Calu3 (cell line): ENCODE results near the gene SLCO2A1. TPM values are rescaled to one million over a fixed set of nuclear protein-coding genes. Genes with fewer than 3 reads are reported as not detected.

Experiments
- BruUV-seq: library from RNA; stranded (reverse); fragments of 400-500 nt; replicated peaks from 2 replicates; lab custom pipeline; 2021; lab: Mats Ljungman, UMichigan
- CTCF ChIA-PET: fragments of 300-600 bp; sonication (Branson Sonifier 250); formaldehyde crosslinking; loops from one replicate; lab custom pipeline; 2022; ENCODE audit warnings: antibody characterized with exemption; lab: Charles Lee
- DNase-seq: peaks from one replicate; pipeline ENCODE4 v3.0.0; 2022
- H3K27ac Mint-ChIP-seq: one replicate; pipeline ENCODE4 v1.8.0; 2022; ENCODE audit warnings: mixed read lengths; ENCODE audit not compliant: unreplicated experiment
- H3K27me3 Mint-ChIP-seq: one replicate; pipeline ENCODE4 v1.8.0; 2022; ENCODE audit warnings: mixed read lengths; ENCODE audit not compliant: unreplicated experiment
- H3K36me3 Mint-ChIP-seq: one replicate; pipeline ENCODE4 v1.8.0; 2022; ENCODE audit warnings: mild to moderate bottlenecking, moderate library complexity, mixed read lengths; ENCODE audit not compliant: insufficient read depth, unreplicated experiment
- H3K4me1 Mint-ChIP-seq: one replicate; pipeline ENCODE4 v1.8.0; 2022; ENCODE audit warnings: mild to moderate bottlenecking, low read depth, mixed read lengths; ENCODE audit not compliant: unreplicated experiment
- H3K4me3 Mint-ChIP-seq: one replicate; pipeline ENCODE4 v1.8.0; 2022; ENCODE audit warnings: mild to moderate bottlenecking, low read depth, moderate library complexity, mixed read lengths; ENCODE audit not compliant: unreplicated experiment
- H3K9me3 Mint-ChIP-seq: one replicate; pipeline ENCODE4 v1.8.0; 2022; ENCODE audit warnings: low read depth, mixed read lengths; ENCODE audit not compliant: unreplicated experiment
- CTCF ChIP-seq: fragments of 200-600 bp; IDR thresholded peaks from one replicate; pipeline ENCODE4 v1.8.0; 2022; ENCODE audit warnings: antibody characterized with exemption; ENCODE audit not compliant: unreplicated experiment
- intact Hi-C: fragments of 100-400 bp; cut with micrococcal nuclease; formaldehyde crosslinking; loops from one replicate; pipeline ENCODE4 v1.10.0; 2022; ENCODE audit not compliant: unreplicated experiment
- total RNA-seq: library from RNA; stranded (reverse); gene quantifications from 2 replicates; pipeline ENCODE4 v1.2.3, GENCODE V29; 2022

SLCO2A1 gene
- total RNA-seq, 1 experiment from 2014 or later = not detected

DNA sequence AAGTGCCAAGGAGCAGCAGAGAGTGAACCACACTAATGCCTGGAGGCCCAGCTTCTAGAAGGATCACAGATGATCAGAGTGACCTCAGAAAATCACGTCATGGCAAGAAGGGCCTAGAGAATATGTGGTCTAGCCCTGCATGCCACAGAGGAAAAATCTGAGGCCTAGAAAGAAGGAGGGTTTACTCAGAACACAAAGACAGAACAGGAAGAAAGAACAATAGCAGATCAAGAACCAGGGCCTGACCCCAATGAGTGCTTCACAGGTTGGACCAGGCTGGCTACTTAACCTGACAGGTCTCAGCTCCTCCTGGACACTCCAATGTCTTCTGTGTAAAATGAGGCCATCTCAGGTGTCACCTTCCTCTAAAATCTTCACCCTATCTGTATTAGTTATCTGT lies 148.2 kb downstream of the SLCO2A1 start:
- H3K27me3 Mint-ChIP-seq = peaks cover 70% of the 10 kb centered on the region
- no peak for TF ChIP-seq CTCF
- H3K4me1 Mint-ChIP-seq = no peaks in the 10 kb centered on the region
- intact Hi-C loops = no loop called here
- no TSS peak for BruUV-seq
- DNase-seq = no peak
- H3K9me3 Mint-ChIP-seq = no peaks in the 10 kb centered on the region
- H3K4me3 Mint-ChIP-seq = no peak overlapping the region
- H3K36me3 Mint-ChIP-seq = peaks cover 7% of the 10 kb centered on the region
- CTCF ChIA-PET = no interaction called here
- H3K27ac Mint-ChIP-seq = no peak overlapping the region

GRCh38 chr3:133880886-133881455 lies 148.8 kb downstream of the SLCO2A1 start:
- peaks cover 70% of the 10 kb centered on the region for H3K27me3 Mint-ChIP-seq
- DNase-seq = no peak
- no peak for TF ChIP-seq CTCF
- H3K27ac Mint-ChIP-seq = no peak overlapping the region
- CTCF ChIA-PET = no interaction called here
- no peaks in the 10 kb centered on the region for H3K9me3 Mint-ChIP-seq
- intact Hi-C loops = no loop called here
- no TSS peak for BruUV-seq
- H3K4me3 Mint-ChIP-seq = no peak overlapping the region
- no peaks in the 10 kb centered on the region for H3K4me1 Mint-ChIP-seq
- peaks cover 7% of the 10 kb centered on the region for H3K36me3 Mint-ChIP-seq

- no peak overlapping the region for H3K27ac Mint-ChIP-seq
- no peak for TF ChIP-seq CTCF
- H3K9me3 Mint-ChIP-seq = no peaks in the 10 kb centered on the region
- intact Hi-C loops = no loop called here
- BruUV-seq = no TSS peak
- CTCF ChIA-PET = interaction anchor here (1.1 kb wide), 1 partner anchor 12 kb away, joined by 5 read pairs; no protein-coding TSS in a partner anchor
- H3K4me3 Mint-ChIP-seq = no peak overlapping the region
- H3K4me1 Mint-ChIP-seq = no peaks in the 10 kb centered on the region
- peaks cover 7% of the 10 kb centered on the region for H3K36me3 Mint-ChIP-seq
- no peak for DNase-seq
- H3K27me3 Mint-ChIP-seq = peaks cover 70% of the 10 kb centered on the region
Measured at GRCh38 chr3:133880287-133880686, 149.4 kb downstream of the SLCO2A1 start.

GRCh38 chr3:133878518-133878917 lies 151.2 kb downstream of the SLCO2A1 start:
- DNase-seq = no peak
- CTCF ChIA-PET = no interaction called here
- Mint-ChIP-seq H3K27me3 (peaks cover 70% of the 10 kb centered on the region), H3K9me3 (no peaks in the 10 kb centered on the region), H3K27ac (no peak overlapping the region), H3K36me3 (no peaks in the 10 kb centered on the region), H3K4me1 (no peaks in the 10 kb centered on the region), H3K4me3 (no peak overlapping the region)
- BruUV-seq = no TSS peak
- TF ChIP-seq CTCF = no peak
- intact Hi-C loops = no loop called here

Other genes with a start within 250 kb of the SLCO2A1 start
- 113 and 115 TPM in 2 replicates for gene SRPRB, start 224.1 kb downstream of the SLCO2A1 start, total RNA-seq
- gene RAB6B, start 134.0 kb downstream of the SLCO2A1 start, total RNA-seq = 0.85 and 4.7 TPM in 2 replicates
- 109 and 135 TPM in 2 replicates for gene RYK, start 220.9 kb upstream of the SLCO2A1 start, total RNA-seq